OCI-LY3 (cell line): ENCODE data around the gene CPA3.

ENCODE experiments used
- H2AFZ ChIP-seq: fragments of 200-600, 300-600 bp; shearing (Covaris generic); 2 replicates; pipeline ENCODE4 v1.6.0; 2014; ENCODE audit warnings: antibody characterized with exemption, low read depth, low read length
- H3K27ac ChIP-seq: fragments of 200-600, 300-600 bp; sonication (generic); 2 replicates; pipeline ENCODE4 v1.5.1; 2014; ENCODE audit warnings: mild to moderate bottlenecking, low read length, moderate library complexity, mixed read lengths
- H3K27me3 ChIP-seq: fragments of 200-600, 300-600 bp; sonication (generic); 2 replicates; pipeline ENCODE4 v1.6.1; 2014; ENCODE audit warnings: low read depth, low read length, mixed read lengths
- H3K36me3 ChIP-seq: fragments of 200-600, 300-600 bp; sonication (generic); replicated peaks from 2 replicates; pipeline ENCODE3; 2014; ENCODE audit warnings: low read depth, low read length, mixed read lengths
- H3K4me1 ChIP-seq: fragments of 300-600, 200-600 bp; sonication (generic); 2 replicates; pipeline ENCODE4 v1.6.1; 2014; ENCODE audit warnings: low read length, mixed read lengths
- H3K4me2 ChIP-seq: fragments of 200-600, 300-600 bp; sonication (generic); 2 replicates; pipeline ENCODE4 v1.6.1; 2014; ENCODE audit warnings: low read length, mixed read lengths
- H3K4me3 ChIP-seq: fragments of 300-600, 200-600 bp; sonication (generic); 2 replicates; pipeline ENCODE4 v1.5.1; 2014; ENCODE audit warnings: antibody characterized with exemption, mild to moderate bottlenecking, low read length, moderate library complexity
- H3K79me2 ChIP-seq: fragments of 300-600, 200-600 bp; shearing (Covaris generic); 2 replicates; pipeline ENCODE4 v1.6.1; 2014; ENCODE audit warnings: mild to moderate bottlenecking, low read length, mixed read lengths
- H3K9ac ChIP-seq: fragments of 300-600, 200-600 bp; shearing (Covaris generic); 2 replicates; pipeline ENCODE4 v1.6.0; 2014; ENCODE audit warnings: mild to moderate bottlenecking, low read length, moderate library complexity
- H3K9me3 ChIP-seq: fragments of 200-600, 300-600 bp; shearing (Covaris generic); 2 replicates; pipeline ENCODE4 v1.6.1; 2014; ENCODE audit warnings: low read length, mixed read lengths; ENCODE audit not compliant: insufficient read depth
- H4K20me1 ChIP-seq: fragments of 200-600, 300-600 bp; sonication (generic); 2 replicates; pipeline ENCODE4 v1.6.1; 2016; ENCODE audit warnings: low read length, mixed read lengths; ENCODE audit not compliant: insufficient read depth
- CTCF ChIP-seq: fragments of 200-600, 300-600 bp; sonication (generic); IDR thresholded peaks from 2 replicates; pipeline ENCODE4 v1.5.1; 2014; ENCODE audit warnings: antibody characterized with exemption, low read length, low read depth
- EZH2phosphoT487 ChIP-seq: fragments of 200-600 bp; shearing (Covaris generic); IDR thresholded peaks from 2 replicates; pipeline ENCODE4 v1.6.1; 2018; ENCODE audit warnings: antibody characterized with exemption, mixed run types, low read depth

The CPA3 gene

GRCh38 chr3:148820361-148821245 is 44.5 kb upstream of the CPA3 start:
- Histone ChIP-seq H3K4me2 (no peak overlapping the region), H4K20me1 (no peaks in the 10 kb centered on the region), H3K9me3 (no peaks in the 10 kb centered on the region), H3K36me3 (no peaks in the 10 kb centered on the region), H3K79me2 (no peaks in the 10 kb centered on the region), H3K27me3 (no peaks in the 10 kb centered on the region), H2AFZ (no peak overlapping the region), H3K9ac (no peak overlapping the region), H3K27ac (no peak overlapping the region), H3K4me3 (no peak overlapping the region), H3K4me1 (no peaks in the 10 kb centered on the region)
- TF ChIP-seq CTCF (no peak), EZH2phosphoT487 (no peak)

DNA sequence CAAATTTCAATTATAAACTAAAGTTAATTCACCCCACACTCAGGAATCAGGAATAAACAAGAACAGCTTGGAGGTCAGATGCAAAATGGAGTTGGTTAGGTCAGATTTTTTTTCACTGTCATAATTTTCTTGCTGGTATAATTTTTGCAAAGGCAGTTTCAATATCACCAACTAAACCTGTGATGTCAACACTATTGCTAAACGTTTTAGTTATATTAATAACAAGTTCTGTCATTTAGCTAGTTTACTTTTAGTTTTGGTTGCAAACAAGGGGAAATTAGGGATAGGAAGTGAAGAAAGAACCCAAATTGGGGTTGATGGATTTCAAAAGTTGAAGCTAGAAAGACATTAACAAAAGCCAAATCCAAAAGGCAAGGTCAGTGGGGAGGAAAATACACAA is 42.1 kb upstream of the CPA3 start:
- Histone ChIP-seq H3K79me2 (no peaks in the 10 kb centered on the region), H3K4me1 (no peaks in the 10 kb centered on the region), H3K27ac (no peak overlapping the region)

DNA sequence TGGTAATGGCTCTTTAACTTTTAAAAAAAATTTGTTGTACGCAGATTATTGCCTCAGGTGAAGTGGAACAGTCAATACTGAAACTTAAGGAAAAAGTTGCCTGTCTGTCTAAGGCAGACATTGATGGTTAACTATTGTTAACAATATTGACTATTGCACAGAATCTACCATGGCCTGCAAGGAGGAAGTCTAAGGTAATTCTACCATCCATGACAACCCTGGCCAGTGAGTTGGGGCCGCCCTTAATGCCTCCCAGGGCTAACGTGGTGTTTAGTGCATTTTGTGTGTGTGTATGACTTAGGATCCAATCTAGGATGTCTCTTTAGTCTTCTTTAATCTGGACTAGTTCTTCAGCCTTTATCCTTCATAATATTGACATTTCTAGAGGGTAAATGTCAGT is 39.6 kb upstream of the CPA3 start:
- no peak overlapping the region for H3K4me3 ChIP-seq
- H3K27ac ChIP-seq: no peak overlapping the region
- H3K9ac ChIP-seq: no peak overlapping the region
- H3K4me2 ChIP-seq: no peak overlapping the region
- H3K9me3 ChIP-seq: no peaks in the 10 kb centered on the region
- TF ChIP-seq CTCF (no peak), EZH2phosphoT487 (no peak)
- no peaks in the 10 kb centered on the region for H3K4me1 ChIP-seq
- no peaks in the 10 kb centered on the region for H3K27me3 ChIP-seq
- H4K20me1 ChIP-seq: no peaks in the 10 kb centered on the region
- H2AFZ ChIP-seq: no peak overlapping the region
- no peaks in the 10 kb centered on the region for H3K79me2 ChIP-seq
- no peaks in the 10 kb centered on the region for H3K36me3 ChIP-seq

More for the DNA sequence above, 42.1 kb upstream of the CPA3 start:
- TF ChIP-seq EZH2phosphoT487 (no peak), CTCF (no peak)
- Histone ChIP-seq H3K4me3 (no peak overlapping the region), H2AFZ (no peak overlapping the region), H3K9ac (no peak overlapping the region), H3K36me3 (no peaks in the 10 kb centered on the region), H3K9me3 (no peaks in the 10 kb centered on the region), H3K27me3 (no peaks in the 10 kb centered on the region), H3K4me2 (no peak overlapping the region), H4K20me1 (no peaks in the 10 kb centered on the region)

- Histone ChIP-seq H3K36me3 (no peaks in the 10 kb centered on the region), H3K27ac (no peak within 1 kb of the TSS), H3K4me3 (no peak within 1 kb of the TSS), H3K27me3 (no peaks in the 10 kb centered on the region), H3K4me2 (no peak within 1 kb of the TSS), H3K9me3 (no peaks in the 10 kb centered on the region), H2AFZ (no peak within 1 kb of the TSS), H3K4me1 (no peaks in the 10 kb centered on the region), H3K9ac (no peak within 1 kb of the TSS), H3K79me2 (no peaks in the 10 kb centered on the region), H4K20me1 (no peaks in the 10 kb centered on the region)
- TF ChIP-seq CTCF (no peak), EZH2phosphoT487 (no peak)
Measured at GRCh38 chr3:148827585-148827984, 37.5 kb upstream of the CPA3 start, which contains the start of gene CPB1. Gene CPB1 (plus strand): TSS chr3:148827811. CDS start chr3:148827824, 13 bp downstream.
